ENCODE results near the gene GRAMD2A.

GRAMD2A gene

GRCh38 chr15:72112116-72112515, 85.5 kb downstream of the GRAMD2A start:
- DNase-seq (ENCODE audit: extremely low spot score) = no peak
- TF ChIP-seq CTCF (IDR thresholded peaks at IDR 0.05; ENCODE audit: control extremely low read depth, extremely low read depth, low read depth, missing control alignments) = no peak
- ChIA-PET CTCF (interaction anchor here (1.4 to 2.6 kb wide), 2 partner anchors 8 to 44 kb away, joined by 4 to 9 read pairs; no protein-coding TSS in a partner anchor), POLR2A (no interaction called here)

GRCh38 chr15:72110355-72110754, 87.2 kb downstream of the GRAMD2A start:
- CTCF ChIA-PET = no interaction called here
- no peak for TF ChIP-seq CTCF (IDR thresholded peaks at IDR 0.05; ENCODE audit: control extremely low read depth, extremely low read depth, low read depth, missing control alignments)
- POLR2A ChIA-PET = no interaction called here

More at GRCh38 chr15:72110355-72110754, 87.2 kb downstream of the GRAMD2A start:
- no peak for DNase-seq (ENCODE audit: extremely low spot score)

Measured in GM10248 (cell line).